ENCODE results near the gene TAF11L3.
"Not testable (repeated sequence)": the region's sequence is repeated elsewhere in the genome, so short reads cannot be mapped to it uniquely, and the experiment has no call there.

Gene TAF11L3

GRCh38 chr5:17511775-17512325 is 6.3 kb upstream of the TAF11L3 start:
- no peak for FAIRE-seq

DNA sequence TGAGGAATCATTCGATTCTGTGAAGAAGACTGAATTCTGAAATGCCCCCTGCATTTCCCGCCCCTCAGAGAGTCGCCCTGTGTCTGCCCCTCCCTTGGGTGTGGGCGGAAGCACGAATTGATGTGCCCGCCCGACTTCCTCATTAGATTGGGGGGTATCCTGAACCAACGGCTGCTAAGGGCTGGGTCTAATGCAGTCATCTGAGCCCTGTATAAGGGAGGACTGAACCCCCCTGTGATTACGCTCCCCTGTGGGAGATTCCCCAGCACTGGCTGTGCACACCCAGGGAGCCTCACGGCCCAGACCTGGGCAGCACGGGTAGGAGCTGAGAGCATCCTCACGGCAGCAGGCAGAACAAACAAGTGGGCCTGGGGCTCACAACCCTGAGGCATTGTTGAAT is 641 bp upstream of the TAF11L3 start:
- not testable (repeated sequence) for FAIRE-seq; DNase-seq (ENCODE audit: insufficient read length)

More at GRCh38 chr5:17511775-17512325, 6.3 kb upstream of the TAF11L3 start:
- no peak for DNase-seq (ENCODE audit: insufficient read length)
- TF ChIP-seq POLR2A (IDR thresholded peaks at IDR 0.05; ENCODE audit: low read depth, low read length) = no peak
- no peak for TF ChIP-seq TAF1 (IDR thresholded peaks at IDR 0.05; ENCODE audit: borderline replicate concordance, low read depth, low read length)
- no peak for TF ChIP-seq POLR2AphosphoS5 (IDR thresholded peaks at IDR 0.05; ENCODE audit: low read depth, low read length)

DNA sequence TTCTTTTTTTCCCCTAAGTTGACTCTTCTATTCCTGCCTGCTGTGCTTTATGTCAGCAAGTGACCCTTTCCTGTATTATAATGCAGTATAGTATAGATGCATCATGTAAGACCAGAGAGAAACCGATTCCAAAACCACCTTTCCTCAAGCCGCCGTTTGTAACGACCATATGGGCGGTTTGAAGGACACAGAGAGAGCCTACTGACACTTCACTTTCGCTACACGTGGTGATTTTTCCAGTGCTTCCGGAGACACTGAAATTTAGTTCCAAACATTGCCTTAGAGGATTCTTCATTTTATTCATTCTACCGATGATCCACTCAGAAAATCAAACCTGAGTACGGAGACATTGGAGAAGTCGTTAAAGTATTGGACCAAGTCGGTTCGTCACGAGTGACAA is 1.3 kb downstream of the TAF11L3 start:
- not testable (repeated sequence) for DNase-seq (ENCODE audit: insufficient read length); FAIRE-seq

GRCh38 chr5:17521501-17521900 is 3.3 kb downstream of the TAF11L3 start, which contains the start of gene TAF11L4:
TAF11L4 (plus strand) TSS chr5:17521801.
- DNase-seq (ENCODE audit: insufficient read length); FAIRE-seq: not testable (repeated sequence)

DNA sequence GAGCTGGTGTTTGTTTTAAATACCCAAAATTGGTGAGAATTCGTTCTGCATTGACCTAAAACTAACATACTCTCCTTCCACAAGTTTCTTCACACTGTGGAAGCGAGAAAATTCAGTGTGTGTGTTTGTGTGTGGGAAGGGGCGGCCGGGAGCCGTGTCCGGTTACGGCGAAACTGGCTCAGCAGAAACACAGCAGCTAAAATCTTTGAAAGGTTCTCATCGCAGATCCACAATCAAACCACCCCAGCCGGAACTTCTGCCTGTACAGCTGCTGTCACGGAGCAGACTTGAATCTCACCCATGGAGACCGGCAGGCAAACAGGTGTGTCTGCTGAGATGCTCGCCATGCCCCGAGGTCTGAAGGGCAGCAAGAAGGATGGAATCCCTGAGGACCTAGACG is 6.8 kb downstream of the TAF11L3 start, which contains the start of gene TAF11L5:
TAF11L5 (plus strand) TSS at position 301 of the 400 bp plus-strand sequence.
- not testable (repeated sequence) for FAIRE-seq; DNase-seq (ENCODE audit: insufficient read length)

- not testable (repeated sequence) for DNase-seq (ENCODE audit: insufficient read length); FAIRE-seq
These were observed 8.3 kb downstream of the TAF11L3 start for GRCh38 chr5:17526504-17526903.

DNA sequence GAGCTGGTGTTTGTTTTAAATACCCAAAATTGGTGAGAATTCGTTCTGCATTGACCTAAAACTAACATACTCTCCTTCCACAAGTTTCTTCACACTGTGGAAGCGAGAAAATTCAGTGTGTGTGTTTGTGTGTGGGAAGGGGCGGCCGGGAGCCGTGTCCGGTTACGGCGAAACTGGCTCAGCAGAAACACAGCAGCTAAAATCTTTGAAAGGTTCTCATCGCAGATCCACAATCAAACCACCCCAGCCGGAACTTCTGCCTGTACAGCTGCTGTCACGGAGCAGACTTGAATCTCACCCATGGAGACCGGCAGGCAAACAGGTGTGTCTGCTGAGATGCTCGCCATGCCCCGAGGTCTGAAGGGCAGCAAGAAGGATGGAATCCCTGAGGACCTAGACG is 10.2 kb downstream of the TAF11L3 start, which contains the start of gene TAF11L6:
TAF11L6 (plus strand) TSS at position 301 of the 400 bp plus-strand sequence.
- FAIRE-seq; DNase-seq (ENCODE audit: insufficient read length): not testable (repeated sequence)
